Suprapubic skin (tissue), 4 donors: ENCODE data around the gene IAH1. TPM values are rescaled to one million over a fixed set of nuclear protein-coding genes. Genes with fewer than 3 reads are reported as not detected.
A peak's percentile ranks its signal among the peaks of the same experiment; 100 is the strongest.

Experiments used
- DNase-seq, 2 donors: peaks; one replicate each; pipeline ENCODE4 v3.0.0-alpha.2; 2019; ENCODE audit warnings: low spot score in 2 of 2
- H3K27ac ChIP-seq: fragments of 200-600 bp; sonication (generic); one replicate; pipeline ENCODE4 v1.5.1; 2019
- H3K27me3 ChIP-seq: fragments of 200-600 bp; sonication (generic); one replicate; pipeline ENCODE4 v1.5.1; 2019
- H3K36me3 ChIP-seq: fragments of 200-600 bp; sonication (generic); one replicate; pipeline ENCODE4 v1.5.1; 2019
- H3K4me1 ChIP-seq: fragments of 200-600 bp; sonication (generic); one replicate; pipeline ENCODE4 v1.5.1; 2019
- H3K4me3 ChIP-seq: fragments of 200-600 bp; sonication (generic); one replicate; pipeline ENCODE4 v1.5.1; 2019; ENCODE audit warnings: mild to moderate bottlenecking
- H3K9me3 ChIP-seq: fragments of 200-600 bp; sonication (generic); one replicate; pipeline ENCODE4 v1.5.1; 2019
- EP300 ChIP-seq: sonication (generic); formaldehyde crosslinking; IDR thresholded peaks from one replicate; pipeline ENCODE4 v1.6.1; 2017; ENCODE audit warnings: antibody characterized with exemption
- POLR2A ChIP-seq, 2 donors: fragments of 450-650 bp; IDR thresholded peaks; one replicate each; pipeline ENCODE4 v1.6.1; 2017; ENCODE audit warnings: antibody characterized with exemption in 2 of 2, mild to moderate bottlenecking in 2 of 2, moderate library complexity in 2 of 2
- POLR2AphosphoS5 ChIP-seq, 3 donors: sonication (generic); formaldehyde crosslinking; IDR thresholded peaks; one replicate each; pipeline ENCODE4 v1.6.1; 2017; ENCODE audit warnings: antibody characterized with exemption in 3 of 3
- WGBS: methylation state at CpG from one replicate; pipeline ENCODE4 v1.1.5; 2018; 5-methylcytosine and 5-hydroxymethylcytosine counted together
- total RNA-seq, 4 donors: library from RNA; depleted of rRNA; stranded (reverse); fragments of >200 nt; gene quantifications; one replicate each; pipeline ENCODE4 v1.1.0, GENCODE V29; 2016
- TF ChIP-seq, protein P1 (sequence below), 2 donors: fragments of 200-600 bp in 1 of 2; fragments of 450-650 bp in 1 of 2; sonication (generic) in 1 of 2; IDR thresholded peaks; one replicate each; pipeline ENCODE4 v1.5.1; 2016 to 2019; ENCODE audit warnings: antibody characterized with exemption in 2 of 2, mild to moderate bottlenecking in 1 of 2, moderate library complexity in 1 of 2

IAH1 gene
- total RNA-seq = 10 to 100 TPM; 23.8 to 33.8 (median 26.4) TPM

DNA sequence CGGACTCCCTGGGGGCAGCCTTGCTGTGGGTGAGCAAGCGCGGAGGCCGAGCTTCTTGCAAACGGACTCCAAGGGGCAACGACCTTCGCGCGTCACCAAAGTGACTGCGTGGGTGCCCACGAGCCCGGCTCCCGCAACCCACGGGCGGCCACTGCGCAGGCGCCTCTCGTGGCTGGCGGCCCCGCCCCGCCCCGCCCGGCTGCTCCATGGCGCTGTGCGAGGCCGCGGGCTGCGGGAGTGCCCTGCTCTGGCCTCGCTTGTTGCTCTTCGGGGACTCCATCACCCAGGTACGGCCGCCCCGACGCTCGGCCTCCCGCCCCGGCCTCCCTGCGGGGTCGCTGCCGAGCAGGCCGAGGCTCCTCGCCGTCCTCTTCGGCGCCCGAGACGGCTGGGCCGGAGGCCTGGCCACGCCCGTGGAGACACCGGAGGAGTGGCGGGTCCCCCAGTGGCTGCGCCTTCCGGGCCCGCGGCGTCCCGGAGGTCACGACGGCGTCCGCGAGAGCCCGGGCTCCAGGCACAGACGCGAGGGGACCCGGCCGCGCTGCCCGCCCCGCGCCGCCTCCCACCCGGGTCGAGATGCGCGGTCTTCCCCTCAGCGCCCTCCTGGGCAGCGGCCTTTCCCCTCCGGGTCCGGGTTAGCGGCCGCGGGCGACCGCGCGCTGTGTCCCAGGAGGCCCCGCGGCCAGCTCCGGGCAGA lies at the start of gene IAH1:
IAH1 (plus strand) TSS at position 191 of the 697 bp plus-strand sequence; CDS start at position 207, 16 bp downstream.
- no peaks in the 10 kb centered on the region for H3K27me3 ChIP-seq
- peak in 1 of 2 donors; percentile 27 for TF ChIP-seq POLR2A (IDR thresholded peaks at IDR 0.05)
- TF ChIP-seq, protein P1, sequence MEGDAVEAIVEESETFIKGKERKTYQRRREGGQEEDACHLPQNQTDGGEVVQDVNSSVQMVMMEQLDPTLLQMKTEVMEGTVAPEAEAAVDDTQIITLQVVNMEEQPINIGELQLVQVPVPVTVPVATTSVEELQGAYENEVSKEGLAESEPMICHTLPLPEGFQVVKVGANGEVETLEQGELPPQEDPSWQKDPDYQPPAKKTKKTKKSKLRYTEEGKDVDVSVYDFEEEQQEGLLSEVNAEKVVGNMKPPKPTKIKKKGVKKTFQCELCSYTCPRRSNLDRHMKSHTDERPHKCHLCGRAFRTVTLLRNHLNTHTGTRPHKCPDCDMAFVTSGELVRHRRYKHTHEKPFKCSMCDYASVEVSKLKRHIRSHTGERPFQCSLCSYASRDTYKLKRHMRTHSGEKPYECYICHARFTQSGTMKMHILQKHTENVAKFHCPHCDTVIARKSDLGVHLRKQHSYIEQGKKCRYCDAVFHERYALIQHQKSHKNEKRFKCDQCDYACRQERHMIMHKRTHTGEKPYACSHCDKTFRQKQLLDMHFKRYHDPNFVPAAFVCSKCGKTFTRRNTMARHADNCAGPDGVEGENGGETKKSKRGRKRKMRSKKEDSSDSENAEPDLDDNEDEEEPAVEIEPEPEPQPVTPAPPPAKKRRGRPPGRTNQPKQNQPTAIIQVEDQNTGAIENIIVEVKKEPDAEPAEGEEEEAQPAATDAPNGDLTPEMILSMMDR (IDR thresholded peaks at IDR 0.05) = no peak
- H3K4me3 ChIP-seq = peak within 1 kb of the TSS; percentile 93
- H3K36me3 ChIP-seq = peaks cover 19% of the 10 kb centered on the region
- H3K9me3 ChIP-seq = no peaks in the 10 kb centered on the region
- H3K4me1 ChIP-seq = peaks cover 31% of the 10 kb centered on the region
- under 1% methylated on average over 64 of the region's 91 CpGs for WGBS
- DNase-seq = peak in 1 of 2 donors; percentile 74
- peak within 1 kb of the TSS; percentile 88 for H3K27ac ChIP-seq

DNA sequence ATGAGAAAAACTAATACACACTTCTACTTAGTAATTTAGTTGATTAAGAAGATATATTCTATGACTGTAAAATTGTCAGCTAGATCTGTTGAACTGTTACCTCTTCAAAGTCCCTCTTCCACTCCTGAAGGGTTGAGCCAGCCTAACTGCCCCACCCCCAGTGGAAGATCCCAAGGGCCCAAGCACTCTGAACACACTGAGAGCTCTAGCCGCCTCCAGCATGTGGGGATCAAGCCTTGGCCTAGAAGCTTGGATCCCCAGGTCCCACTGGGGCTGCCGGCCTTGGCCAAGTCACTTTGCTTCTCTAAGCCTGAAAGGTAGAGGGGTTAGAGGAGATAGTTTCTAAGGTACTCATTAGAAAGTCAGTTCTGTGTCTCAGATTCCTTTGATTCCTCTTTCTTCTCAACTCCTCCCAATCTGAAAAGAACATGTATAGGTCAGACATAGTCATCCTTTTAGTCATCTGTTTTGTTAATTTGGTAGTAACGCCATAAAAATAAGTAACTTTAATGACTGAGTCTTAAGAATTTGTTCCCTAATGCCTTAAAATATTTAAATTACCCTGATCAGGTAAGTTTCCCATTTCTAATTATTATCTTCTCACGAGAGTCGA lies 45.3 kb upstream of the IAH1 start:
- H3K9me3 ChIP-seq = no peaks in the 10 kb centered on the region

DNA sequence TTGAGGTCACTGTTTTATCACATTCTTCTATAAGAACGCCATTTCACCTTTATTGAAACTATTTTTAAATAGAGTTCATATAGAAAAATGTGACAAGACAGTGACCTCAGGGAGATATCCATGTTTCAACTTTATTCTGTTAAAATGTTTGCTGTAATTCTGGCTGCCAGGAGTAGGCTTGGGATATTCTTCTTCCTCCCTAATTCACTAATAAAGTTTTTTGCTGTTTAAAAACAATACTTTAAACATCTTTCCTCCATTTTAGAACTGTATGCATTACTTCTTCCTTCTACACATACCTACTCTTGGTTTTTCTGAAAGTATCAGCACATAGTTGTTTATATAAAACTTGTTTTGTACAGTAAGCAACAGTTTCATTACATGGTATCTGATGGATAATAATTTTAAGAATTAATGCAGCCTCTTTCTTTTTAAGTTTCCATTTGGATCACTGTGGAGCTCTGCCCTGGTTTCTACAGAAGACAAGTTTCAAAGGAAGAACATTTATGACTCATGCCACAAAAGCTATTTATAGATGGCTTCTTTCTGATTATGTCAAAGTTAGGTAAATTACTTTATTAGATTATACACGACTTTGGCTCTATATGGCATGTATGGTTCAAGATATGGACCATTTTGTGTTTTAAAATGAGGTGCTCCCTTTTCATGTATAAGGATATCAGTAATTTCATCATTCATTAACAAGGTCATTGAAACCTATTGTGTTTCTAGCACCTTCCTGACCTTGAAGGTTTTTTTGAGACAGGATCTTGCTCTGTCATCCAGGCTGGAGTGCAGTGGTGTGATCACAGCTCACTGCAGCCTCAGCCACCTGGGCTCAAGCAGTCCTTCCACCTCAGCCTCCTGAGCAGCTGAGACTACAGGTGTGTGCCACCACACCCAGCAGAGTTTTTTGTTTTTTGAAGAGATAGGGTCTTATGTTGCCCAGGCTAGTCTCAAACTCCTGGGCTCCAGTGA lies 43.7 kb upstream of the IAH1 start:
- WGBS = 63% methylated on average over 2 of the region's 2 CpGs
- H3K36me3 ChIP-seq = peaks cover 65% of the 10 kb centered on the region

More for the DNA sequence above, 45.3 kb upstream of the IAH1 start:
- H3K4me1 ChIP-seq = peaks cover 13% of the 10 kb centered on the region
- no peaks in the 10 kb centered on the region for H3K27me3 ChIP-seq
- 90% methylated on average over 5 of the region's 5 CpGs for WGBS
- peaks cover 52% of the 10 kb centered on the region for H3K36me3 ChIP-seq
- no peak overlapping the region for H3K4me3 ChIP-seq
- TF ChIP-seq POLR2A (IDR thresholded peaks at IDR 0.05) = no peak
- TF ChIP-seq POLR2AphosphoS5 (IDR thresholded peaks at IDR 0.05) = no peak
- no peak for TF ChIP-seq EP300
- TF ChIP-seq, protein P1 (IDR thresholded peaks at IDR 0.05) = no peak
- DNase-seq = no peak
- no peak overlapping the region for H3K27ac ChIP-seq

GRCh38 chr2:9434489-9434888 lies 39.9 kb upstream of the IAH1 start:
- WGBS = 92% methylated on average over 2 of the region's 2 CpGs
- DNase-seq = no peak

More for the DNA sequence above, 43.7 kb upstream of the IAH1 start:
- Histone ChIP-seq H3K9me3 (no peaks in the 10 kb centered on the region), H3K4me3 (no peak overlapping the region), H3K27ac (no peak overlapping the region), H3K27me3 (no peaks in the 10 kb centered on the region), H3K4me1 (peaks cover 1% of the 10 kb centered on the region)
- TF ChIP-seq, protein P1 (IDR thresholded peaks at IDR 0.05) = no peak
- TF ChIP-seq POLR2A (IDR thresholded peaks at IDR 0.05) = no peak
- no peak for TF ChIP-seq POLR2AphosphoS5 (IDR thresholded peaks at IDR 0.05)
- TF ChIP-seq EP300 = no peak
- no peak for DNase-seq

More at GRCh38 chr2:9434489-9434888, 39.9 kb upstream of the IAH1 start:
- no peaks in the 10 kb centered on the region for H3K4me1 ChIP-seq
- H3K27me3 ChIP-seq = no peaks in the 10 kb centered on the region
- H3K36me3 ChIP-seq = peaks cover 93% of the 10 kb centered on the region
- H3K9me3 ChIP-seq = no peaks in the 10 kb centered on the region
- TF ChIP-seq POLR2AphosphoS5 (IDR thresholded peaks at IDR 0.05) (no peak), EP300 (no peak), POLR2A (IDR thresholded peaks at IDR 0.05) (no peak)
- TF ChIP-seq, protein P1 (IDR thresholded peaks at IDR 0.05) = no peak
- no peak overlapping the region for H3K4me3 ChIP-seq
- H3K27ac ChIP-seq = no peak overlapping the region
